GM12892 (cell line): ENCODE measurements around the gene TBL1X.

Experiments
- POLR2AphosphoS5 ChIP-seq: IDR thresholded peaks from 2 replicates; pipeline ENCODE4 v1.6.1; 2011; ENCODE audit warnings: low read depth, low read length, control low read depth
- TAF1 ChIP-seq: IDR thresholded peaks from 2 replicates; pipeline ENCODE4 v1.6.1; 2011; ENCODE audit warnings: low read depth, mild to moderate bottlenecking, control low read depth, low read length, borderline replicate concordance

DNA sequence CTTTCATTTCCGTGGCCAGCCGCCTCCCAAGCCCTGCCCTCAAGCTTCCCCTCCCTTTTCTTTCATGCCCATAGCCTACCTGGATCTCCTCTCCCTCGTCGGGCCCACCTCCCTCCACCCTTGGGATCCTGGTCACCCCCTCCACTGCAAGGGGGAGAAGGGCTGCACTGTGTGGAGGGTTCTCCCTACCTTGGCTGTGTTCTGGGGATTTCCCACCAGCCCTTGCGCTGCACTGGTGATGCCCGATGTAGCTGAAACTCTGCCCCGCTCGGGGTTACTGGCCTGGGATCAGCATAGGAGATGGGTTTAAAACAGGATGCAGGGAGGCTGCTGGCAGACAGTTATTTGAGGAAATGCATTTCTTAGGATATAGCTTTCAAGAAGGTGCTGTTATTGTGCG lies 128.9 kb downstream of the TBL1X start:
- TF ChIP-seq TAF1 (no peak), POLR2AphosphoS5 (no peak)
